AG10803 (cell line): ENCODE results near the gene ANO5.

Source experiments
- DNase-seq: peaks from one replicate; pipeline ENCODE4 v3.0.0; 2010; ENCODE audit warnings: low read depth
- H3K4me3 ChIP-seq: 2 replicates; pipeline ENCODE4 v1.5.1; 2011; ENCODE audit warnings: mild to moderate bottlenecking, low read length, control low read depth
- TF ChIP-seq, protein P1 (sequence below): conservative IDR thresholded peaks from 2 replicates; pipeline ENCODE4 v1.5.1; 2011; ENCODE audit warnings: mild to moderate bottlenecking, low read length, control low read depth, inconsistent platforms

ANO5 gene

DNA sequence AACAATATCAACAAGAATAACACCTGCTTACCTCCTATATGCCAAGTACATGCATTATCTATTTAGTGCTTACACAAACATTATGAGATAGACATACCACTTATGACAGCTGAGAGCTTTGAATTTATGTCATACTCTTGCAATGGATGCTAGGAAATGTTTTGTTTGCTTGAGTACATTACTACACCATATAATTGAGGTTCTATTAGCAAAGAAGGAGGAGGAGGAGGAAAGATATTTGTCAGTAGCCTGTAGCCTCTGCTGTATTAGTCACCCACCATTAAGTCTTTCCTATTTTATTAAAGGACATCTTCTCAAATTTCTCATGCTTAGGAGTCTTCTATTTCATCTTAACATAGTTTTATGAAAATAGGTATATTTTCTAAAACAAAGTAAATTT is 6.4 kb downstream of the ANO5 start:
- TF ChIP-seq, protein P1, sequence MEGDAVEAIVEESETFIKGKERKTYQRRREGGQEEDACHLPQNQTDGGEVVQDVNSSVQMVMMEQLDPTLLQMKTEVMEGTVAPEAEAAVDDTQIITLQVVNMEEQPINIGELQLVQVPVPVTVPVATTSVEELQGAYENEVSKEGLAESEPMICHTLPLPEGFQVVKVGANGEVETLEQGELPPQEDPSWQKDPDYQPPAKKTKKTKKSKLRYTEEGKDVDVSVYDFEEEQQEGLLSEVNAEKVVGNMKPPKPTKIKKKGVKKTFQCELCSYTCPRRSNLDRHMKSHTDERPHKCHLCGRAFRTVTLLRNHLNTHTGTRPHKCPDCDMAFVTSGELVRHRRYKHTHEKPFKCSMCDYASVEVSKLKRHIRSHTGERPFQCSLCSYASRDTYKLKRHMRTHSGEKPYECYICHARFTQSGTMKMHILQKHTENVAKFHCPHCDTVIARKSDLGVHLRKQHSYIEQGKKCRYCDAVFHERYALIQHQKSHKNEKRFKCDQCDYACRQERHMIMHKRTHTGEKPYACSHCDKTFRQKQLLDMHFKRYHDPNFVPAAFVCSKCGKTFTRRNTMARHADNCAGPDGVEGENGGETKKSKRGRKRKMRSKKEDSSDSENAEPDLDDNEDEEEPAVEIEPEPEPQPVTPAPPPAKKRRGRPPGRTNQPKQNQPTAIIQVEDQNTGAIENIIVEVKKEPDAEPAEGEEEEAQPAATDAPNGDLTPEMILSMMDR = no peak
- H3K4me3 ChIP-seq = no peak overlapping the region
- no peak for DNase-seq

DNA sequence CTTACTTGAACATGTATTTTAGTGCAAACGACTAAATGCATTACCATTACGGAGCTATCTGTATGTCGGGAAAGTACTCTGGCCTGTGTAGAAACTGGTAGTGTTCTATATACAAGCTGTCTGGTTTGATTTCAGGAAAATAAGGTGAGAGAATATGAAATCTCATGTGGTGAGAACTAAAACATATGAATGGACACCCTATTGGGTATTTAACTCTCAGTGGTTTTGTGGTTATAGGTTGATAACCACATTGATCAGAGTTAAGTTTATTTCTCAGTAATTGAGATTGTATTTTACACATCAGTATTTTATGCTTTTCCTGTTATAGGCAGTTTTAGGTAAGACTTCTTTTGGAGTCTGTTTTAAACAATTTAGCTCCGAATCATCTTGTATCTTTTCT is 10.4 kb downstream of the ANO5 start:
- H3K4me3 ChIP-seq = no peak overlapping the region
- TF ChIP-seq, protein P1 = no peak
- DNase-seq = no peak

DNA sequence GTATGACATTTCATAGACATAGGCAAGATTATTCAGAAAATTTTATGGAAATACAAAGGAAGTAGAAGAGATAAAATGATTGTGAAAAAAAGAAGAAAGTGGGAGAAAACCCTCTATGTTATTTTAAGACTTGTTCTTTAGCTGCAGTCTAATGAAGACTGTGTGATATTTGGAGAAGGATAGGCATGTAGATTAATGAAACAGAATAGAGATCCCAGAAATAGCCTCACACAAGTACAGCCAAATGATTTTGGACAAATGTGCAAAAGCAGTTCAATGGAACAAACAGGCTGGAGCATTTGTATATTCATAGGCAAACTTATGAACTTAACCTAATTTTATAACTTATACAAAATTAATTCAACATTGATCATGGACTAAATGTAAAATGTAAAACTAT is 14.3 kb downstream of the ANO5 start:
- no peak overlapping the region for H3K4me3 ChIP-seq
- DNase-seq = no peak
- TF ChIP-seq, protein P1 = no peak

DNA sequence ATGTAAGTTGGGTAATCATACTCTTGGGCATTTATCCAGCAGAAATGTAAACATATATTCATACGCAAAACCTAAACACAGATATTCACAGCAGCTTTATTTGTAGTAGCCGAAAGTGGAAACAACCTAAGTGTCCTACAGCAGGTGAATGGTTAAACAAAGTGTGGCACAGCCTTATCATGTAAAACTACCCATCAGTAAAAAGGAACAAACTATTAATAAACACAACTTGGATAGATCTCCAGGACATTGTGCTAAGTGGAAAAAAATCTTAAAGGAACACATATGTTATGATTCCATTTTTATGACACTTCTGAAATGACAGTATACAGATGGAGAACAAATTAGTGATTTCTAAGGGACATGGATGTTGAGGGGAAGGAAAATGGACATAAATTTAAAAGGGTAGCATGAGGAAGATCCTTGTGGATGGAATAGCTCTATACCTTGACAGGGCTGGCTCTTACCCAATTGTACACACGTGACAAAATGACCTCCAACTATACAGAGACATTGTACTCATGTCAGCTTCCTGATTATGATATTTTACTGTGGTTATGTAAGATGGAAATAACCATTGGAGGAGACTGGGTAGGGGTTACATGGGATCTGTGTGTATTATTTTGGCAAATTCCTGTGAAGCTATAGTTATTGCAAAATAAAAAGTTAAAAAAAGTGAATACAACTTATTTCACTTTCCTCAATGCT is 15.4 kb downstream of the ANO5 start:
- TF ChIP-seq, protein P1 = no peak
- no peak for DNase-seq

DNA sequence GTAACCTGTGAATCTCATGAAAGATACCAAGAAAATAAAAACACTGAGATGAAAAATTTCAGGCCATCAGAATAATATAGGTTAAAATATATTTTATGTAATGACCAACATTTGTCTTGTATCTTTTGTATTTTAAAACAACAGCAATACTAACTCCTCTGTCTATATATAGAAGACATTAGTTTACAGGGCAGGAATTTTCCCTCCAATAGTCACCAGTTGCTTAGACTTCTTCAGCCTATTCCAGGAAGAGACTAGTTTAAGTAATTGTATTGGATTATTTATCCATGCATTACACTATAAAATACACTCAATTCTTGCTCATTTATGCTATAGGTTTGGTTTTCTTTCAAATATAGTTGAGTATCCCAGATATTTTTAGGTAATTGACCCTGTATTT is 24.1 kb downstream of the ANO5 start:
- H3K4me3 ChIP-seq = no peak overlapping the region
- DNase-seq = no peak
- TF ChIP-seq, protein P1 = no peak

More for the DNA sequence above, 15.4 kb downstream of the ANO5 start:
- no peak overlapping the region for H3K4me3 ChIP-seq

DNA sequence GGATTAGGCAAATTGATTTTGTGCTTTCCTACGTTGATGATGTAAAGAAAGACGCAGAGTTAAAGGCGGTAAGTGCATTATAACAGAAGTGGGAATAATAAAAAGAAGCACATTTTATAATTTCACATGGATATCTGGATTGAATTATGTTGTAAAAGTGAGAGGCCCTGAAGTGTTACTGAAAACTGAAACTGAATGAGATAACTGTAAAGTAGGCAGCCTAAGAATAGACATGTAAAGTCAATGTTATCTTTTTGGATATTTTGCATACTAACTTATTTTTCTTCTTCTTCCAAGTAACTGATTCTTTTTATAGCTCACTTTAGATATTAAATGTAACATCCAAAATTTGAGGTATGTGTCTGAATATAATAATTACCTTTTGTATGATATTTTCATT is 28.3 kb downstream of the ANO5 start:
- DNase-seq = no peak
- no peak overlapping the region for H3K4me3 ChIP-seq
- TF ChIP-seq, protein P1 = no peak

DNA sequence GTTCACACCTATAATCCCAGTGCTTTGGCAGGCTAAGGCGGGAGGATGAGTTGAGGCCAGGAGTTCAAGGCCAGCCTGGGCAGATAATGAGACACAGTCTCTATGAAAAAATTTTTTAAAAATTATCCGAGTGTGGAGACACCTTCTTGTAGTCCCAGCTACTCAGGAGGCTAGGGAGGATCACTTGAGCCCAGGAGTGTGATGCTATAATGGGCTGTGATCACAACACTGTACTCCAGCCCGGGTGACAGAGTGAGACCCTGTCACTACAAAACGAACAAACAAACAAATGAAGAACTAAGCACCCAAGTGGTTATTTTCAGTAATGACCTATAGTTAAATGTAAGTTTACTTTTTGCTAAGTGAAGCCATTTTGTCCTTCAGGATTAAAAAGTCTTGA is 32.3 kb downstream of the ANO5 start:
- TF ChIP-seq, protein P1 = no peak
- DNase-seq = no peak
- H3K4me3 ChIP-seq = no peak overlapping the region
